Neuronal stem cell (in vitro differentiated cells): ENCODE results near the gene THEM4.
A peak's percentile ranks its signal among the peaks of the same experiment; 100 is the strongest.

ENCODE experiments used
- DNase-seq: peaks from one replicate; pipeline ENCODE4 v3.0.0-alpha.2; 2013; ENCODE audit warnings: low spot score
- H2AFZ ChIP-seq: one replicate; pipeline ENCODE4 v1.6.1; 2013; ENCODE audit warnings: mild to moderate bottlenecking, low read length, inconsistent platforms
- H2AK5ac ChIP-seq: 2 replicates; pipeline ENCODE4 v1.6.1; 2013; ENCODE audit warnings: low read depth, mild to moderate bottlenecking, inconsistent platforms, low read length, moderate library complexity, mixed read lengths
- H2BK120ac ChIP-seq: 2 replicates; pipeline ENCODE4 v1.6.1; 2013; ENCODE audit warnings: low read depth, mild to moderate bottlenecking, inconsistent platforms, low read length, moderate library complexity, mixed read lengths
- H2BK12ac ChIP-seq: one replicate; pipeline ENCODE4 v1.6.1; 2013; ENCODE audit warnings: low read length, inconsistent platforms
- H2BK15ac ChIP-seq: 2 replicates; pipeline ENCODE4 v1.6.1; 2013; ENCODE audit warnings: mild to moderate bottlenecking, low read length, inconsistent platforms, mixed read lengths
- H2BK5ac ChIP-seq: one replicate; pipeline ENCODE4 v1.6.1; 2013; ENCODE audit warnings: inconsistent platforms, mild to moderate bottlenecking, low read length, moderate library complexity
- H3K14ac ChIP-seq: one replicate; pipeline ENCODE4 v1.6.1; 2013; ENCODE audit warnings: low read length, inconsistent platforms
- H3K18ac ChIP-seq: 2 replicates; pipeline ENCODE4 v1.6.1; 2013; ENCODE audit warnings: low read length, inconsistent platforms
- H3K23ac ChIP-seq: 2 replicates; pipeline ENCODE4 v1.6.1; 2013; ENCODE audit warnings: low read depth, mild to moderate bottlenecking, mixed read lengths, low read length, inconsistent platforms; ENCODE audit not compliant: poor library complexity
- H3K27ac ChIP-seq: replicated peaks from 3 replicates; pipeline ENCODE4 v1.5.1; 2013; ENCODE audit warnings: low read length, inconsistent platforms
- H3K27me3 ChIP-seq, 3 experiments: 2 replicates each; pipeline ENCODE4 v1.6.1; 2013; ENCODE audit warnings: low read length in 3 of 3, mild to moderate bottlenecking in 2 of 3, inconsistent platforms in 1 of 3, low read depth in 1 of 3, mixed read lengths in 1 of 3, moderate library complexity in 1 of 3; ENCODE audit not compliant: control insufficient read depth in 3 of 3, insufficient read depth in 3 of 3
- H3K36me3 ChIP-seq, 2 donors: replicated peaks in 1 of 2; 2 replicates each; pipeline ENCODE4 v1.6.1; 2013; ENCODE audit warnings: low read length in 2 of 2; ENCODE audit not compliant: control insufficient read depth in 2 of 2, insufficient read depth in 2 of 2
- H3K4ac ChIP-seq: 2 replicates; pipeline ENCODE4 v1.6.1; 2013; ENCODE audit warnings: inconsistent platforms, mild to moderate bottlenecking, low read length, moderate library complexity
- H3K4me1 ChIP-seq, 2 donors: 1 replicate in 1 of 2; 2 replicates in 1 of 2; pipeline ENCODE4 v1.6.1; 2013; ENCODE audit warnings: low read length in 2 of 2, low read depth in 1 of 2; ENCODE audit not compliant: control insufficient read depth in 2 of 2, insufficient read depth in 1 of 2
- H3K4me2 ChIP-seq: one replicate; pipeline ENCODE4 v1.6.1; 2013; ENCODE audit warnings: mild to moderate bottlenecking, low read length, inconsistent platforms; ENCODE audit not compliant: insufficient read depth, poor library complexity, severe bottlenecking
- H3K4me3 ChIP-seq, 2 donors: 2 replicates each; pipeline ENCODE4 v1.5.1; 2013; ENCODE audit warnings: low read length in 2 of 2, mild to moderate bottlenecking in 2 of 2, inconsistent platforms in 1 of 2, moderate library complexity in 1 of 2
- H3K79me1 ChIP-seq: one replicate; pipeline ENCODE4 v1.6.1; 2013; ENCODE audit warnings: low read depth, mild to moderate bottlenecking, inconsistent platforms, low read length, moderate library complexity
- H3K9ac ChIP-seq: one replicate; pipeline ENCODE4 v1.6.1; 2013; ENCODE audit warnings: mild to moderate bottlenecking, low read depth, low read length, inconsistent platforms; ENCODE audit not compliant: poor library complexity
- H3K9me3 ChIP-seq, 2 donors: replicated peaks in 1 of 2; 2 replicates each; pipeline versions ENCODE3 to v1.6.1; 2013; ENCODE audit warnings: low read length in 2 of 2, mild to moderate bottlenecking in 2 of 2, inconsistent platforms in 1 of 2, low read depth in 1 of 2, mixed read lengths in 1 of 2, moderate library complexity in 1 of 2; ENCODE audit not compliant: control insufficient read depth in 2 of 2, insufficient read depth in 1 of 2
- H4K8ac ChIP-seq: one replicate; pipeline ENCODE4 v1.6.1; 2013; ENCODE audit warnings: low read depth, mild to moderate bottlenecking, inconsistent platforms, low read length, moderate library complexity
- H4K91ac ChIP-seq: one replicate; pipeline ENCODE4 v1.6.1; 2013; ENCODE audit warnings: low read length, low read depth, mild to moderate bottlenecking, inconsistent platforms; ENCODE audit not compliant: poor library complexity
- WGBS, 2 donors: extraction: QIAGEN DNeasy Blood & Tissue Kit; methylation state at CpG; one replicate each; pipeline ENCODE4 v1.1.7; 2013; ENCODE audit warnings: missing lambda C conversion rate in 2 of 2, mixed read lengths in 1 of 2; ENCODE audit not compliant: insufficient read length in 2 of 2, insufficient replicate concordance in 1 of 2; ENCODE audit errors: extremely low coverage in 2 of 2; 5-methylcytosine and 5-hydroxymethylcytosine counted together

THEM4 gene

GRCh38 chr1:151947140-151947539, 37.8 kb upstream of the THEM4 start:
- H3K18ac ChIP-seq = no peak overlapping the region
- no peaks in the 10 kb centered on the region for H3K9me3 ChIP-seq
- H3K4ac ChIP-seq = no peak overlapping the region
- H3K36me3 ChIP-seq = no peaks in the 10 kb centered on the region
- no peaks in the 10 kb centered on the region for H3K79me1 ChIP-seq
- H3K4me1 ChIP-seq = peaks cover 0 to 2% of the 10 kb centered on the region in 2 donors
- H2BK15ac ChIP-seq = no peak overlapping the region
- H3K4me2 ChIP-seq = no peak overlapping the region
- no peak overlapping the region for H3K23ac ChIP-seq
- no peak overlapping the region for H4K91ac ChIP-seq
- H2BK5ac ChIP-seq = no peak overlapping the region
- H3K9ac ChIP-seq = no peak overlapping the region
- no peak overlapping the region for H4K8ac ChIP-seq
- no peak overlapping the region for H3K27ac ChIP-seq
- no peak overlapping the region for H2AFZ ChIP-seq
- no peak overlapping the region for H3K14ac ChIP-seq
- no CpG with 5 or more reads among the region's 2 CpGs for whole genome bisulfite sequencing, 2 donors
- H3K27me3 ChIP-seq = peaks cover 0 to 14% (median 0%) of the 10 kb centered on the region in 3 experiments
- no peak for DNase-seq
- H2BK12ac ChIP-seq = no peak overlapping the region
- H2BK120ac ChIP-seq = no peak overlapping the region
- H3K4me3 ChIP-seq = no peak overlapping the region
- H2AK5ac ChIP-seq = no peak overlapping the region

GRCh38 chr1:151945725-151946722, 36.7 kb upstream of the THEM4 start:
- Histone ChIP-seq H4K91ac (no peak overlapping the region), H3K36me3 (no peaks in the 10 kb centered on the region), H2BK12ac (no peak overlapping the region), H3K4me3 (no peak overlapping the region), H3K9me3 (no peaks in the 10 kb centered on the region), H3K27me3 (peaks cover 0 to 14% (median 0%) of the 10 kb centered on the region in 3 experiments), H3K4me1 (peaks cover 0 to 2% of the 10 kb centered on the region in 2 donors), H3K27ac (no peak overlapping the region), H3K9ac (no peak overlapping the region), H2BK5ac (no peak overlapping the region), H3K4ac (no peak overlapping the region), H4K8ac (no peak overlapping the region), H2BK120ac (no peak overlapping the region), H2AK5ac (no peak overlapping the region), H3K14ac (no peak overlapping the region), H2BK15ac (no peak overlapping the region), H2AFZ (no peak overlapping the region), H3K23ac (no peak overlapping the region), H3K18ac (no peak overlapping the region), H3K4me2 (no peak overlapping the region), H3K79me1 (no peaks in the 10 kb centered on the region)
- DNase-seq = peak; percentile 5
- WGBS, 2 donors = no CpG with 5 or more reads among the region's 10 CpGs

- peaks cover 0 to 14% (median 0%) of the 10 kb centered on the region in 3 experiments for H3K27me3 ChIP-seq
- H3K23ac ChIP-seq = no peak overlapping the region
- no peak overlapping the region for H4K91ac ChIP-seq
- no peak overlapping the region for H2BK12ac ChIP-seq
- no peak overlapping the region for H3K14ac ChIP-seq
- no peak overlapping the region for H3K9ac ChIP-seq
- H3K36me3 ChIP-seq = no peaks in the 10 kb centered on the region
- no peaks in the 10 kb centered on the region for H3K9me3 ChIP-seq
- H2BK120ac ChIP-seq = no peak overlapping the region
- no peak overlapping the region for H3K4ac ChIP-seq
- H3K79me1 ChIP-seq = no peaks in the 10 kb centered on the region
- H4K8ac ChIP-seq = no peak overlapping the region
- peaks cover 0 to 2% of the 10 kb centered on the region in 2 donors for H3K4me1 ChIP-seq
- no peak overlapping the region for H3K27ac ChIP-seq
- H3K4me3 ChIP-seq = no peak overlapping the region
- WGBS, 2 donors = no CpG with 5 or more reads among the region's 3 CpGs
- no peak overlapping the region for H3K4me2 ChIP-seq
- no peak overlapping the region for H2BK15ac ChIP-seq
- DNase-seq = no peak
- H2AK5ac ChIP-seq = no peak overlapping the region
- H2BK5ac ChIP-seq = no peak overlapping the region
- H3K18ac ChIP-seq = no peak overlapping the region
- H2AFZ ChIP-seq = no peak overlapping the region
Measured at GRCh38 chr1:151944857-151945575, 35.7 kb upstream of the THEM4 start.
